ENCODE results near the gene RPL9.

DNA sequence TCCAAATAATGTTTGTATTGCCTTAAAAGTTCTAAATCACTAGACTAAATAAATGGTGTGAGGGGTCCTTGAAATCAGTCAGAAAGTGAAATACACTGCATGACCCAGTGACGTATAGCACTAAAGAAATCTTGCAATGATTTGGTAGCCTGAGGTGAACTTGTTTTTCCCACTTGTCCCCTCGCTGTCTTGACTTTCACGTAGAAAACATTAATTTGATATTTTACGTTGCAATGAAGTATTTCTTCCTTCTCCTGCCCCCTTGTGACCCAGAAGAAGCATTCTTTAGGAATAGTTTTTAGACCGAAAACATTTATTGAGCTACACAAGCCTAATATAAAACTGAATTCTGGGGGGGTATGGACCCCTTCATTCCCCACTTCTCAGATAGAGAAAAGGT lies 48.3 kb downstream of the RPL9 start:
- no peak for TF ChIP-seq POLR2A (IDR thresholded peaks at IDR 0.05)
- TF ChIP-seq, protein P1, sequence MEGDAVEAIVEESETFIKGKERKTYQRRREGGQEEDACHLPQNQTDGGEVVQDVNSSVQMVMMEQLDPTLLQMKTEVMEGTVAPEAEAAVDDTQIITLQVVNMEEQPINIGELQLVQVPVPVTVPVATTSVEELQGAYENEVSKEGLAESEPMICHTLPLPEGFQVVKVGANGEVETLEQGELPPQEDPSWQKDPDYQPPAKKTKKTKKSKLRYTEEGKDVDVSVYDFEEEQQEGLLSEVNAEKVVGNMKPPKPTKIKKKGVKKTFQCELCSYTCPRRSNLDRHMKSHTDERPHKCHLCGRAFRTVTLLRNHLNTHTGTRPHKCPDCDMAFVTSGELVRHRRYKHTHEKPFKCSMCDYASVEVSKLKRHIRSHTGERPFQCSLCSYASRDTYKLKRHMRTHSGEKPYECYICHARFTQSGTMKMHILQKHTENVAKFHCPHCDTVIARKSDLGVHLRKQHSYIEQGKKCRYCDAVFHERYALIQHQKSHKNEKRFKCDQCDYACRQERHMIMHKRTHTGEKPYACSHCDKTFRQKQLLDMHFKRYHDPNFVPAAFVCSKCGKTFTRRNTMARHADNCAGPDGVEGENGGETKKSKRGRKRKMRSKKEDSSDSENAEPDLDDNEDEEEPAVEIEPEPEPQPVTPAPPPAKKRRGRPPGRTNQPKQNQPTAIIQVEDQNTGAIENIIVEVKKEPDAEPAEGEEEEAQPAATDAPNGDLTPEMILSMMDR (IDR thresholded peaks at IDR 0.05): peak; percentile 22 to 45 (median 38)
